IMR-90 (cell line): ENCODE measurements around the gene TULP4. TPM values are rescaled to one million over a fixed set of nuclear protein-coding genes. Genes with fewer than 3 reads are reported as not detected.

Experiments
- ATAC-seq: fragments of 200-7000 bp; cut with Tn5 transposase; 2 replicates; pipeline ENCODE4 v1.9.1; 2020; ENCODE audit warnings: low read depth, mild to moderate bottlenecking, moderate library complexity
- BruUV-seq: library from RNA; stranded (reverse); fragments of 400-500 nt; replicated peaks from 2 replicates; lab custom pipeline; 2021; lab: Mats Ljungman, UMichigan
- CTCF ChIA-PET: fragments of 300-600 bp; formaldehyde crosslinking; extraction: SDS; loops from one replicate; lab custom pipeline; 2021; ENCODE audit warnings: antibody characterized with exemption; lab: Yijun Ruan, JAX
- POLR2A ChIA-PET: fragments of 300-600 bp; sonication (Branson Sonifier 250); formaldehyde crosslinking; loops from one replicate; lab custom pipeline; 2022; ENCODE audit warnings: antibody characterized with exemption; ENCODE audit not compliant: unreplicated experiment; lab: Charles Lee
- DNase-seq: peaks from one replicate; pipeline ENCODE4 v3.0.0; 2013
- H2AFZ ChIP-seq: replicated peaks from 2 replicates; pipeline ENCODE3; 2013; ENCODE audit warnings: low read length, mild to moderate bottlenecking; ENCODE audit not compliant: poor library complexity
- H2AK5ac ChIP-seq: 2 replicates; pipeline ENCODE4 v1.6.1; 2013; ENCODE audit warnings: low read depth, low read length, inconsistent platforms
- H2AK9ac ChIP-seq: replicated peaks from 2 replicates; pipeline ENCODE3; 2013; ENCODE audit warnings: mild to moderate bottlenecking, low read depth, low read length, moderate library complexity; ENCODE audit not compliant: poor library complexity
- H2BK120ac ChIP-seq: 2 replicates; pipeline ENCODE4 v1.6.1; 2013; ENCODE audit warnings: low read depth, low read length, inconsistent platforms
- H2BK15ac ChIP-seq: 3 replicates; pipeline ENCODE4 v1.6.1; 2013; ENCODE audit warnings: low read depth, low read length, inconsistent platforms
- H2BK20ac ChIP-seq: 2 replicates; pipeline ENCODE4 v1.6.1; 2013; ENCODE audit warnings: low read depth, mild to moderate bottlenecking, inconsistent platforms, low read length, moderate library complexity
- H2BK5ac ChIP-seq: 2 replicates; pipeline ENCODE4 v1.6.1; 2013; ENCODE audit warnings: mild to moderate bottlenecking, low read depth, low read length, inconsistent platforms; ENCODE audit not compliant: poor library complexity, severe bottlenecking
- H3K14ac ChIP-seq: replicated peaks from 2 replicates; pipeline ENCODE4 v1.6.1; 2013; ENCODE audit warnings: low read depth, low read length, inconsistent platforms
- H3K18ac ChIP-seq: 2 replicates; pipeline ENCODE4 v1.6.1; 2013; ENCODE audit warnings: low read depth, low read length, control low read depth
- H3K23ac ChIP-seq: 2 replicates; pipeline ENCODE4 v1.6.1; 2013; ENCODE audit warnings: low read depth, low read length, inconsistent platforms
- H3K27ac ChIP-seq: 2 replicates; pipeline ENCODE4 v1.5.1; 2013; ENCODE audit warnings: mild to moderate bottlenecking, control low read depth, low read length; ENCODE audit not compliant: insufficient read depth
- H3K27me3 ChIP-seq: 2 replicates; pipeline ENCODE4 v1.6.1; 2013; ENCODE audit warnings: low read length; ENCODE audit not compliant: control insufficient read depth, insufficient read depth
- H3K36me3 ChIP-seq: 2 replicates; pipeline ENCODE4 v1.6.1; 2013; ENCODE audit warnings: low read length, mixed read lengths; ENCODE audit not compliant: control insufficient read depth, insufficient read depth
- H3K4ac ChIP-seq: 2 replicates; pipeline ENCODE4 v1.6.1; 2013; ENCODE audit warnings: low read depth, low read length, inconsistent platforms
- H3K4me1 ChIP-seq: 2 replicates; pipeline ENCODE4 v1.6.1; 2013; ENCODE audit warnings: low read length, mixed read lengths; ENCODE audit not compliant: control insufficient read depth, insufficient read depth
- H3K4me2 ChIP-seq: 2 replicates; pipeline ENCODE4 v1.6.1; 2013; ENCODE audit warnings: low read depth, mild to moderate bottlenecking, control low read depth, low read length, moderate library complexity
- H3K4me3 ChIP-seq: 2 replicates; pipeline ENCODE4 v1.5.1; 2013; ENCODE audit warnings: low read depth, mild to moderate bottlenecking, control low read depth, low read length, moderate library complexity; ENCODE audit not compliant: insufficient read depth
- H3K56ac ChIP-seq: 2 replicates; pipeline ENCODE4 v1.6.1; 2013; ENCODE audit warnings: low read length, inconsistent platforms; ENCODE audit not compliant: insufficient read depth; ENCODE audit errors: extremely low read depth
- H3K79me1 ChIP-seq, 2 experiments: 2 replicates each; pipeline ENCODE4 v1.6.1; 2013; ENCODE audit warnings: low read length in 2 of 2, inconsistent platforms in 1 of 2, low read depth in 1 of 2
- H3K9ac ChIP-seq: 2 replicates; pipeline ENCODE4 v1.6.1; 2013; ENCODE audit warnings: low read depth, low read length, control low read depth
- H3K9me1 ChIP-seq: 2 replicates; pipeline ENCODE4 v1.6.1; 2013; ENCODE audit warnings: low read length, inconsistent platforms; ENCODE audit not compliant: insufficient read depth
- H3K9me3 ChIP-seq: 2 replicates; pipeline ENCODE4 v1.6.1; 2013; ENCODE audit warnings: low read length; ENCODE audit not compliant: control insufficient read depth, insufficient read depth
- H4K20me1 ChIP-seq: 2 replicates; pipeline ENCODE4 v1.6.1; 2013; ENCODE audit warnings: low read length, inconsistent platforms; ENCODE audit not compliant: insufficient read depth
- H4K5ac ChIP-seq: 2 replicates; pipeline ENCODE4 v1.6.1; 2013; ENCODE audit warnings: mild to moderate bottlenecking, low read depth, low read length, control low read depth
- H4K8ac ChIP-seq, 2 experiments: 2 replicates each; pipeline ENCODE4 v1.6.1; 2013; ENCODE audit warnings: low read depth in 2 of 2, low read length in 2 of 2, control low read depth in 1 of 2, inconsistent platforms in 1 of 2
- H4K91ac ChIP-seq: 2 replicates; pipeline ENCODE4 v1.6.1; 2013; ENCODE audit warnings: low read depth, low read length, inconsistent platforms; ENCODE audit not compliant: insufficient read depth
- CEBPB ChIP-seq: IDR thresholded peaks from 2 replicates; pipeline ENCODE4 v1.6.1; 2012; ENCODE audit warnings: low read depth, low read length, improper control_type of control experiment
- CHD1 ChIP-seq: IDR thresholded peaks from 2 replicates; pipeline ENCODE4 v1.6.1; 2012; ENCODE audit warnings: low read depth, low read length, improper control_type of control experiment
- FOS ChIP-seq: fragments of 150-350 bp; IDR thresholded peaks from 2 replicates; pipeline ENCODE4 v1.6.1; 2016; ENCODE audit warnings: low read depth, low read length
- MAZ ChIP-seq: IDR thresholded peaks from 2 replicates; pipeline ENCODE4 v1.6.1; 2012; ENCODE audit warnings: low read depth, mild to moderate bottlenecking, low read length, improper control_type of control experiment, moderate library complexity, borderline replicate concordance
- MXI1 ChIP-seq: IDR thresholded peaks from 2 replicates; pipeline ENCODE4 v1.6.1; 2012; ENCODE audit warnings: low read depth, mild to moderate bottlenecking, low read length, moderate library complexity, borderline replicate concordance
- RAD21 ChIP-seq: IDR thresholded peaks from 2 replicates; pipeline ENCODE4 v1.6.1; 2012; ENCODE audit warnings: low read length, improper control_type of control experiment
- RCOR1 ChIP-seq: IDR thresholded peaks from 2 replicates; pipeline ENCODE4 v1.6.1; 2012; ENCODE audit warnings: mild to moderate bottlenecking, low read length, improper control_type of control experiment; ENCODE audit not compliant: insufficient replicate concordance
- RFX5 ChIP-seq: IDR thresholded peaks from 2 replicates; pipeline ENCODE4 v1.8.0; 2012; ENCODE audit warnings: low read depth, mild to moderate bottlenecking, low read length, moderate library complexity
- whole genome bisulfite sequencing, 2 experiments: methylation state at CpG; one replicate each; pipeline versions ENCODE4 v1.1.5 to v1.1.7; 2013; ENCODE audit warnings: missing lambda C conversion rate in 2 of 2; ENCODE audit not compliant: insufficient read length in 1 of 2; ENCODE audit errors: extremely low coverage in 2 of 2; 5-methylcytosine and 5-hydroxymethylcytosine counted together
- dilution Hi-C: fragments of 300-500 bp; cut with HindIII; formaldehyde crosslinking; loops from one replicate; pipeline ENCODE4 v1.14.3; 2018; ENCODE audit warnings: low sequenced_read_pairs; ENCODE audit not compliant: unreplicated experiment
- in situ Hi-C: fragments of 300-500 bp; cut with MboI; formaldehyde crosslinking; loops from 3 replicates; pipeline ENCODE4 v1.14.3; 2019; ENCODE audit warnings: low sequenced_read_pairs, inconsistent platforms, mixed read lengths
- intact Hi-C: fragments of 100-400 bp; cut with micrococcal nuclease; formaldehyde crosslinking; loops from 2 replicates; pipeline ENCODE4 v1.10.0; 2022
- polyA plus RNA-seq, 3 experiments: library from polyadenylated mRNA; depleted of rRNA; stranded (reverse); fragments of >200 nt; gene quantifications; 2 replicates each; pipeline ENCODE4 v1.2.3, GENCODE V29; 2012; ENCODE audit warnings: low replicate concordance in 1 of 3
- total RNA-seq: library from RNA; depleted of rRNA; stranded (reverse); fragments of >200 nt; gene quantifications from 2 replicates; pipeline ENCODE4 v1.2.3, GENCODE V29; 2012
- TF ChIP-seq, protein P1 (sequence below): conservative IDR thresholded peaks from 2 replicates; pipeline ENCODE4 v1.5.1; 2012; ENCODE audit warnings: mild to moderate bottlenecking, low read depth, low read length, improper control_type of control experiment
- TF ChIP-seq, protein P2 (sequence below): fragments of 150-350 bp; IDR thresholded peaks from 2 replicates; pipeline ENCODE4 v1.6.1; 2017; ENCODE audit warnings: mild to moderate bottlenecking, antibody characterized with exemption, low read length, low read depth

TULP4 gene
- total and polyA plus RNA-seq, 2 of the 4 experiments (the other 2 are of a cell fraction), result 8.1 to 30.6 TPM

DNA sequence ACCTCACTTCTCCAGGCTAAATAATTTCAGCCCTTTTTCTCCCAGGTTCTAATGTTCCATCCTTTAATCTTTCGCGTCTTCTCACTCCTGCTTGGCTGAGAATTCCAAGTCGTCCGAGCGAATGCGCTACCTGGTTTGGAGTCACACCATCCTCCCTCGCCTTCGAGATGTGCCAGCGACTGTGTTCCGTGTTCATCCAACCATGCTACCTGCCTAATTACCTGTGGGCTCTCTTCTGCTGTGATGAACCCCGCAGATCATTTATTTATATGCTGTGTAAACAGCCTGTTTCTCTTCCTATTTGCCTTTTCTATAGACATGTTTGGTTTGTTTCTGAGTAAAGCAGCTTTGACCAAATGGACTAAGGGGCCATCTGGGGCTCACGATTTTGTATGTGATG is 164.1 kb downstream of the TULP4 start:
- 0 out of 2 replicates have a peak, but pooled peaks cover 4% of the 10 kb centered on the region for H4K20me1 ChIP-seq
- H3K4me2 ChIP-seq, result no peak overlapping the region
- dilution Hi-C loops (no loop called here), intact Hi-C loops (no loop called here), in situ Hi-C loops (no loop called here)
- no peak overlapping the region for H3K27ac ChIP-seq
- H2AK9ac ChIP-seq, result no peak overlapping the region
- peaks cover 5 to 18% of the 10 kb centered on the region in 2 experiments; a peak in 2 of 4 replicates for H3K79me1 ChIP-seq
- 100% methylated on average over 5 of the region's 12 CpGs; no CpG with 5 or more reads in 1 of the 2 experiments for WGBS, 2 experiments
- H3K4me3 ChIP-seq, result no peak overlapping the region
- no peak overlapping the region for H3K18ac ChIP-seq
- CTCF ChIA-PET, result interaction anchor here (0.7 kb wide), 1 partner anchor 20 kb away, joined by 3 read pairs; no protein-coding TSS in a partner anchor
- H2BK5ac ChIP-seq, result no peak overlapping the region
- no peak overlapping the region for H3K14ac ChIP-seq
- no peak overlapping the region for H3K56ac ChIP-seq
- H3K36me3 ChIP-seq, result peaks cover 12% of the 10 kb centered on the region
- ATAC-seq (no peak), DNase-seq (no peak)
- peaks cover 21% of the 10 kb centered on the region for H3K9me1 ChIP-seq
- H2BK15ac ChIP-seq, result no peak overlapping the region
- POLR2A ChIA-PET, result no interaction called here
- H3K27me3 ChIP-seq, result no peaks in the 10 kb centered on the region
- H2AFZ ChIP-seq, result no peak overlapping the region
- TF ChIP-seq, protein P1, sequence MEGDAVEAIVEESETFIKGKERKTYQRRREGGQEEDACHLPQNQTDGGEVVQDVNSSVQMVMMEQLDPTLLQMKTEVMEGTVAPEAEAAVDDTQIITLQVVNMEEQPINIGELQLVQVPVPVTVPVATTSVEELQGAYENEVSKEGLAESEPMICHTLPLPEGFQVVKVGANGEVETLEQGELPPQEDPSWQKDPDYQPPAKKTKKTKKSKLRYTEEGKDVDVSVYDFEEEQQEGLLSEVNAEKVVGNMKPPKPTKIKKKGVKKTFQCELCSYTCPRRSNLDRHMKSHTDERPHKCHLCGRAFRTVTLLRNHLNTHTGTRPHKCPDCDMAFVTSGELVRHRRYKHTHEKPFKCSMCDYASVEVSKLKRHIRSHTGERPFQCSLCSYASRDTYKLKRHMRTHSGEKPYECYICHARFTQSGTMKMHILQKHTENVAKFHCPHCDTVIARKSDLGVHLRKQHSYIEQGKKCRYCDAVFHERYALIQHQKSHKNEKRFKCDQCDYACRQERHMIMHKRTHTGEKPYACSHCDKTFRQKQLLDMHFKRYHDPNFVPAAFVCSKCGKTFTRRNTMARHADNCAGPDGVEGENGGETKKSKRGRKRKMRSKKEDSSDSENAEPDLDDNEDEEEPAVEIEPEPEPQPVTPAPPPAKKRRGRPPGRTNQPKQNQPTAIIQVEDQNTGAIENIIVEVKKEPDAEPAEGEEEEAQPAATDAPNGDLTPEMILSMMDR, result no peak
- TF ChIP-seq, protein P2, sequence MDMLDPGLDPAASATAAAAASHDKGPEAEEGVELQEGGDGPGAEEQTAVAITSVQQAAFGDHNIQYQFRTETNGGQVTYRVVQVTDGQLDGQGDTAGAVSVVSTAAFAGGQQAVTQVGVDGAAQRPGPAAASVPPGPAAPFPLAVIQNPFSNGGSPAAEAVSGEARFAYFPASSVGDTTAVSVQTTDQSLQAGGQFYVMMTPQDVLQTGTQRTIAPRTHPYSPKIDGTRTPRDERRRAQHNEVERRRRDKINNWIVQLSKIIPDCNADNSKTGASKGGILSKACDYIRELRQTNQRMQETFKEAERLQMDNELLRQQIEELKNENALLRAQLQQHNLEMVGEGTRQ, result no peak
- TF ChIP-seq CHD1 (no peak), MAZ (no peak), RAD21 (no peak), RCOR1 (no peak), CEBPB (no peak), MXI1 (no peak), RFX5 (no peak), FOS (no peak)
- no peak overlapping the region for H4K5ac ChIP-seq
- no peak overlapping the region for H4K91ac ChIP-seq
- no peak overlapping the region for H4K8ac ChIP-seq
- no peaks in the 10 kb centered on the region for H3K9me3 ChIP-seq
- no TSS peak for BruUV-seq
- H2AK5ac ChIP-seq, result no peak overlapping the region
- H3K9ac ChIP-seq, result no peak overlapping the region
- H2BK20ac ChIP-seq, result no peak overlapping the region
- no peak overlapping the region for H2BK120ac ChIP-seq
- H3K23ac ChIP-seq, result no peak overlapping the region
- no peak overlapping the region for H3K4ac ChIP-seq
- H3K4me1 ChIP-seq, result peaks cover 10% of the 10 kb centered on the region
